Heart left ventricle (tissue), 16 donors: ENCODE measurements around the gene NOVA1. TPM values are rescaled to one million over a fixed set of nuclear protein-coding genes. Genes with fewer than 3 reads are reported as not detected.
A peak's percentile ranks its signal among the peaks of the same experiment; 100 is the strongest.

Experiments used
- ATAC-seq, 4 donors: fragments of 200-7000 bp; cut with Tn5 transposase; one replicate each; pipeline ENCODE4 v1.9.1; 2020 to 2022; ENCODE audit warnings: moderate library complexity in 4 of 4, mild to moderate bottlenecking in 3 of 4, moderate number of reproducible peaks in 1 of 4
- DNase-seq, 5 donors: peaks; one replicate each; pipeline ENCODE4 v3.0.0-alpha.2; 2020
- H3K27ac ChIP-seq, 12 donors: fragments of 200-600 bp; sonication (generic) in 4 of 12; one replicate each; pipeline versions ENCODE4 v1.5.0 to v1.8.0; 2016 to 2022; ENCODE audit warnings: mild to moderate bottlenecking in 2 of 12
- H3K27me3 ChIP-seq, 9 donors: fragments of 200-600 bp; sonication (generic) in 2 of 9; one replicate each; pipeline versions ENCODE4 v1.5.1 to v1.8.0; 2016 to 2022; ENCODE audit warnings: mild to moderate bottlenecking in 3 of 9
- H3K36me3 ChIP-seq, 9 donors: fragments of 200-600 bp; sonication (generic) in 2 of 9; one replicate each; pipeline versions ENCODE4 v1.5.0 to v1.8.0; 2018 to 2022; ENCODE audit warnings: mild to moderate bottlenecking in 2 of 9
- H3K4me1 ChIP-seq, 12 donors: fragments of 200-600 bp; sonication (generic) in 4 of 12; one replicate each; pipeline versions ENCODE4 v1.5.0 to v1.8.0; 2016 to 2022; ENCODE audit warnings: mild to moderate bottlenecking in 3 of 12
- H3K4me3 ChIP-seq, 12 donors: fragments of 200-600 bp; sonication (generic) in 4 of 12; one replicate each; pipeline versions ENCODE4 v1.5.0 to v1.8.0; 2017 to 2022; ENCODE audit warnings: mild to moderate bottlenecking in 9 of 12, moderate library complexity in 4 of 12
- H3K9me3 ChIP-seq, 12 donors: fragments of 200-600 bp; sonication (generic) in 4 of 12; one replicate each; pipeline versions ENCODE4 v1.5.0 to v1.8.0; 2016 to 2022; ENCODE audit warnings: mild to moderate bottlenecking in 1 of 12
- POLR2A ChIP-seq, 2 donors: fragments of 450-650 bp; IDR thresholded peaks; one replicate each; pipeline ENCODE4 v1.6.1; 2017; ENCODE audit warnings: antibody characterized with exemption in 2 of 2, mild to moderate bottlenecking in 2 of 2, moderate library complexity in 2 of 2
- WGBS, 4 donors: extraction: QIAGEN DNeasy Blood & Tissue Kit in 2 of 4; methylation state at CpG; one replicate each; pipeline versions ENCODE4 v1.1.5 to v1.1.7; 2013 to 2018; 5-methylcytosine and 5-hydroxymethylcytosine counted together
- intact Hi-C, 10 donors: fragments of 100-400 bp; cut with DNase I; formaldehyde crosslinking; loops; one replicate each; pipeline versions ENCODE4 v1.11.1 to v1.14.2; 2022
- polyA plus RNA-seq, 2 donors: library from polyadenylated mRNA; stranded (reverse); fragments of 200-250 nt; gene quantifications; one replicate each; pipeline ENCODE4 v1.2.3, GENCODE V29; 2013
- total RNA-seq, 9 donors: library from RNA; depleted of rRNA in 2 of 9; stranded (reverse); fragments of >200 nt in 2 of 9; fragmentation: NEBNext Ultra II Directional in 3 of 9; extraction: Animal tissue kit (Norgen Biotek cat#: 25700) in 3 of 9; gene quantifications; one replicate each; pipeline versions ENCODE4 v1.1.0 to v1.2.4, GENCODE V29; 2016 to 2023
- TF ChIP-seq, protein P1 (sequence below), 12 donors: fragments of 200-600 bp; sonication (generic) in 4 of 12; IDR thresholded peaks; one replicate each; pipeline versions ENCODE4 v1.5.0 to v1.8.0; 2018 to 2022; ENCODE audit warnings: antibody characterized with exemption in 12 of 12, mild to moderate bottlenecking in 5 of 12
- donor health status: ischemic (EF 13 %, LVEDD 7.1; RV severe dilation, severe dysfunction).
- donor health status: healthy with polysubstance abuse.
- donor health status: DM: no; HTN: yes; CAD: no.
- donor health status: DM: no; HTN: no; CAD: no.
- donor health status: ischemic (EF 25% LVEDD 6.9; RV normal size, moderate dysfunction).
- donor health status: ischemic (EF 25% LVEDD 5.7; RV mildly dilated, moderate dysfunction).
- donor health status: healthy.
- donor health status: DM: yes; HTN: yes; CAD: no.
- donor health status: ischemic (EF 35%, LVEDD 5.7; RV mildly dilated, moderate dysfunction).
- donor health status: nonischemic (EF 11% LVEDD 7.7; RV severe dilation, severe dysfunction).
- donor health status: DM: yes; HTN: yes; CAD: no.
- donor health status: PGD.
- donor health status: ischemic (EF 29% LVEDD 5.4; RV normal size, mild dysfunction).
- donor health status: nonischemic (EF 23%, LVEDD 6.1; RV moderate dilation, normal function).

NOVA1 gene
- total and polyA plus RNA-seq, 11 donors, result 0.60 to 3.8 (median 2.4) TPM

DNA sequence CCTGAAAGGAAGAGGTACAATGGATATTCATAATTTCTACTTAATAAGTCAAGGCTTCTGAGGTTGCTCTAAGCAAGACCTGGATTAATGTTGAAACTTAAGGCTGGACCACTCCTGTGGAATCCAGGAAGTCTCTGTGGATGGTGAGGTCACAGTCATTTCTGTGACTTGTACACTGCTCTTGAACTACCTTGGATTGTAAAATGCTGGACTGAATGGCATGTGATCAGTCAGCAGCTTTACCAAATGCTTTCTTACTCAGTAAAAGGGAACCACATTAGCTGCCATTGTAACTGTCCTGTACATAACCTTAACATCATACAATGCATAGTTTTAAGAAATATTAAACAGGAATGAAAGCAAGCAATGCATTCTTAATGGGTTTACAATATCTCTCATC lies 182.9 kb downstream of the NOVA1 start:
- Histone ChIP-seq H3K4me1 (no peaks in the 10 kb centered on the region), H3K4me3 (no peak overlapping the region), H3K27ac (peak overlapping the region in 1 of 12 donors; percentile 34), H3K36me3 (no peaks in the 10 kb centered on the region), H3K9me3 (no peaks in the 10 kb centered on the region), H3K27me3 (peaks cover 0 to 2% (median 0%) of the 10 kb centered on the region in 9 donors)
- intact Hi-C loops, result no loop called here
- ATAC-seq (no peak), DNase-seq (no peak)
- TF ChIP-seq, protein P1, sequence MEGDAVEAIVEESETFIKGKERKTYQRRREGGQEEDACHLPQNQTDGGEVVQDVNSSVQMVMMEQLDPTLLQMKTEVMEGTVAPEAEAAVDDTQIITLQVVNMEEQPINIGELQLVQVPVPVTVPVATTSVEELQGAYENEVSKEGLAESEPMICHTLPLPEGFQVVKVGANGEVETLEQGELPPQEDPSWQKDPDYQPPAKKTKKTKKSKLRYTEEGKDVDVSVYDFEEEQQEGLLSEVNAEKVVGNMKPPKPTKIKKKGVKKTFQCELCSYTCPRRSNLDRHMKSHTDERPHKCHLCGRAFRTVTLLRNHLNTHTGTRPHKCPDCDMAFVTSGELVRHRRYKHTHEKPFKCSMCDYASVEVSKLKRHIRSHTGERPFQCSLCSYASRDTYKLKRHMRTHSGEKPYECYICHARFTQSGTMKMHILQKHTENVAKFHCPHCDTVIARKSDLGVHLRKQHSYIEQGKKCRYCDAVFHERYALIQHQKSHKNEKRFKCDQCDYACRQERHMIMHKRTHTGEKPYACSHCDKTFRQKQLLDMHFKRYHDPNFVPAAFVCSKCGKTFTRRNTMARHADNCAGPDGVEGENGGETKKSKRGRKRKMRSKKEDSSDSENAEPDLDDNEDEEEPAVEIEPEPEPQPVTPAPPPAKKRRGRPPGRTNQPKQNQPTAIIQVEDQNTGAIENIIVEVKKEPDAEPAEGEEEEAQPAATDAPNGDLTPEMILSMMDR (IDR thresholded peaks at IDR 0.05), result no peak
- TF ChIP-seq POLR2A (IDR thresholded peaks at IDR 0.05), result no peak

DNA sequence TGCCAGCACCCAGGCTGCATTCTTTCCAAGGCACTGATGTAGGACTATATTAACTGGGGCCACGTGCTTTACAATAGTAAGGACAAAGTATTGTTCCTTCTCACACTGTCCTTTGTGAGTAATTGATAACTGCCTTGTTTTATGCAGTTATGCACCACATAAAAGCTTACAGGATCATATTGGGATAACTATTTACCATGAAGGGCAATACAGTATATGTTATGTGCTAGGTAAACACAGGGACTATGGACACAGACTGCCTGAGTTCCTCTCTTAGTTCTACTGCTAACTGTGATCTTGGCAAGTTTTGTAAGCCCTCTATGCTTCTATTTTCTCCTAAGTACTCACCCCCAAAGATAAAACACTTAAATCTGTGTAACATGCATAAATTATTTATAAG lies 183.7 kb downstream of the NOVA1 start:
- intact Hi-C loops, result no loop called here
- ATAC-seq (no peak), DNase-seq (no peak)
- Histone ChIP-seq H3K27ac (no peak overlapping the region), H3K4me3 (no peak overlapping the region), H3K4me1 (no peaks in the 10 kb centered on the region), H3K36me3 (no peaks in the 10 kb centered on the region), H3K27me3 (peaks cover 0 to 2% (median 0%) of the 10 kb centered on the region in 9 donors), H3K9me3 (no peaks in the 10 kb centered on the region)
- TF ChIP-seq POLR2A (IDR thresholded peaks at IDR 0.05), result no peak
- TF ChIP-seq, protein P1 (IDR thresholded peaks at IDR 0.05), result no peak
- 76 to 83% (median 79%) methylated on average over 1 of the region's 1 CpG for WGBS, 4 donors

DNA sequence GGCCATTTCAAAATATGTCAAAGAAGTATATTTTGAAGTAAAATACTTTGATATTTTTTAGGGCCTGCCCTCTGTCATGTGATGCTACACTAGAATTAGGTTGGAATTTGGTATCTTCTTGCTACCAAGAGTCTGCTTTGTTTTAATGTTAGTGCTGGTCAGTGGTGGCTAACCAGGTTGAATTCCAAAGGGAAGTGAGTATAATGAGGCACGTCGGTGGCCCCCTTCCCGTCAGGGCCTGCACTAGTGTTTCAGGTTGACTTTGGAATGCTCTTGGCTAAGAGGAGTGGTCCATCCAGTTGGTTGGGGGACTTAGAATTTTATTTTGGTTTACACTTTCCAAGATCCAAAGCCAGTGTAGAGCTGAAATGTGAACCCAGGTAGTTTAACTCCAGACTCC lies 185.4 kb downstream of the NOVA1 start:
- no peaks in the 10 kb centered on the region for H3K36me3 ChIP-seq
- H3K27ac ChIP-seq, result no peak overlapping the region
- intact Hi-C loops, result no loop called here
- no peaks in the 10 kb centered on the region for H3K4me1 ChIP-seq
- TF ChIP-seq POLR2A (IDR thresholded peaks at IDR 0.05), result no peak
- TF ChIP-seq, protein P1 (IDR thresholded peaks at IDR 0.05), result no peak
- H3K4me3 ChIP-seq, result no peak overlapping the region
- ATAC-seq (no peak), DNase-seq (no peak)
- WGBS, 4 donors, result 73 to 78% (median 74%) methylated on average over 3 of the region's 3 CpGs
- H3K27me3 ChIP-seq, result peaks cover 0 to 2% (median 0%) of the 10 kb centered on the region in 9 donors
- H3K9me3 ChIP-seq, result peaks cover 0 to 3% (median 0%) of the 10 kb centered on the region in 12 donors

DNA sequence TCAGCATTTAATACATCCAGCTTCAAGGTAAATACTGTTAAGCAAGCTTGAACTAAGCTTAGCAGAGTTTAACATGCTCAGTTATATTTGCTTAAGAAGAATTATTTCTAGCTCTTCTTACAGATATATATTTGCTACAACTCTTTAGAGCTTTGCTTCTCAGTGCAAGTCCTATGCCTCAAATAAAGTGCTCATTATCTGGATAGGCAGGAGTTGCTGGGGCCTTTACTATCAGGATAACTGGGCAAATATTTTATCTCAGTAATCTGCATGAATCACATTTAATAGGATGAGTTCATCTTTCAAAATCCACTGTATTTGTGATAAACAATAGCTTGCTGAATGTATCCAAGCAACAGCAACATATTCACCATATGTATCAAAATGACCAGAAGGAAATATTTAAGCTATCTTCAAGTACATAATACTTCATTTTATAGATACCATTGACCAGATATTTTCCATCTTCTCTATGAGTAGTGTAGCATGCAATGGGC lies 187.6 kb downstream of the NOVA1 start:
- TF ChIP-seq POLR2A (IDR thresholded peaks at IDR 0.05), result no peak
- TF ChIP-seq, protein P1 (IDR thresholded peaks at IDR 0.05), result no peak
- Histone ChIP-seq H3K27ac (no peak overlapping the region), H3K9me3 (peaks cover 0 to 3% (median 0%) of the 10 kb centered on the region in 12 donors), H3K27me3 (peaks cover 0 to 2% (median 0%) of the 10 kb centered on the region in 9 donors), H3K36me3 (no peaks in the 10 kb centered on the region), H3K4me1 (no peaks in the 10 kb centered on the region), H3K4me3 (no peak overlapping the region)
- ATAC-seq, result no peak
- intact Hi-C loops, result no loop called here
- no peak for DNase-seq
